Measurements from ENCODE around the gene TMIGD2.
A peak's percentile ranks its signal among the peaks of the same experiment; 100 is the strongest.
"Not testable (repeated sequence)": the region's sequence is repeated elsewhere in the genome, so short reads cannot be mapped to it uniquely, and the experiment has no call there.

The TMIGD2 gene, protein sequence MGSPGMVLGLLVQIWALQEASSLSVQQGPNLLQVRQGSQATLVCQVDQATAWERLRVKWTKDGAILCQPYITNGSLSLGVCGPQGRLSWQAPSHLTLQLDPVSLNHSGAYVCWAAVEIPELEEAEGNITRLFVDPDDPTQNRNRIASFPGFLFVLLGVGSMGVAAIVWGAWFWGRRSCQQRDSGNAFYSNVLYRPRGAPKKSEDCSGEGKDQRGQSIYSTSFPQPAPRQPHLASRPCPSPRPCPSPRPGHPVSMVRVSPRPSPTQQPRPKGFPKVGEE

DNA sequence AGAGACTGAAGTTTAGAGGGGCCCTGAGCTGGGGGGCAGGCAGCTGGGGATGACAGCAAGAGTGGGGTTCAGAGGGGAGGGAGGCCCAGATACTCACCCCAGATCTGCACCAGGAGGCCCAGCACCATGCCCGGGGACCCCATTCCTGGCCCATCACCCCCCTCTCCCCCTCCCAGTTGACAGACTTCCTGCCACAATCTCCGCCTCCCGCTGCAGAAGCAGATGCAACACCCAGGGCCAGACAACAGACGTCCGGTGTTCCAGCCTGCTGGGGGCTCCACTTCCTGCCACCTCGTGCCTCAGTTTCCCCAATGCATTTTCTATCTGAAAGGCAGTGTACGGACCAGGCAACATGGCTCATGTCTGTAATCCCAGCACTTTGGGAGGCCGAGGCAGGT is at the start of gene TMIGD2:
TSS of gene TMIGD2 (minus strand) at position 147 of the 398 bp plus-strand sequence. CDS start at position 143, 4 bp downstream.
- DNase-seq, result no peak

DNA sequence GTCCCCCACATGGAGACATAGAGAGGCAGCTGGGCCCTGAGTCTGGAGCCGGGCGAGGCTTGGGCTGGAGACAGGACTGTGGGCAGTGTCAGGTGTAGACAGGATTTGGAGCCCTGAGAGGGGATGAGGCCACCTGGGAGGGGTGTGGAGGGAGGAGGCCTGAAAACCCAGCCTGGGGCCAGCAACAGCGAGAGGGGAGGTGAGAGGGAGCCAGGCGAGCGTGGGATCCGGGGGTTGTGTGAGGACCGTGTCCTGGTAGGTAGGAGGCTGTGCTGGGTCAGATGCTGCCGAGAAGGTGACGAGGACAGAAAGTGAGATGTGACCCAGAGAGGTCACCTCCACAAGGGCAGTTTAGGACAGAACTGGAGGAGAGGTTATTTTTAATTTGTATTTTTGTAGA is 48.5 kb upstream of the TMIGD2 start:
- DNase-seq, result no peak

DNA sequence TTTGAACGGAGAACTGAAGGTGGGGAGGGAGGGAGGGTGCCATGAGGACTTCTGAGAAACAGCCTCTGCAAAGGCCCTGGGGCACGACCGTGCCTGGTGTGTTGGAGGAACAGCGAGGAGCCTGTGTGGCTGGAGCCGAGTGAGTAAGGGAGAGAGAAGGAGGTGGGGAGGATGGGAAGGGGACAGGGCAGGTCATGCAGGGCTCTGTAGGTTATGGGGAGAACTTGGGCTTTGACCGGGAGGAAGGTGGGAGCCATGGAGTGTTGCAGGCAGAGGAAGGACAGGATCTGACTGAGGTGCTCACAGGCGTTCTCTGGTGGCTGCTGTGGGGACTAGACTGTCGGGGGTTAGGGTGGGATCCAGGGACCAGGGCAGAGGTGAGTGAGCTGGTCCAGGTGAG is 47.9 kb upstream of the TMIGD2 start:
- no peak for DNase-seq

- not testable (repeated sequence) for DNase-seq
Observed at GRCh38 chr19:4349225-4349624, 47.0 kb upstream of the TMIGD2 start.

GRCh38 chr19:4347521-4347920 is 45.3 kb upstream of the TMIGD2 start:
- no peak for DNase-seq

- no peak for DNase-seq
Observed at GRCh38 chr19:4346020-4346383, 43.8 kb upstream of the TMIGD2 start.

- DNase-seq, result no peak
Observed at GRCh38 chr19:4345342-4346019, 43.3 kb upstream of the TMIGD2 start.

DNA sequence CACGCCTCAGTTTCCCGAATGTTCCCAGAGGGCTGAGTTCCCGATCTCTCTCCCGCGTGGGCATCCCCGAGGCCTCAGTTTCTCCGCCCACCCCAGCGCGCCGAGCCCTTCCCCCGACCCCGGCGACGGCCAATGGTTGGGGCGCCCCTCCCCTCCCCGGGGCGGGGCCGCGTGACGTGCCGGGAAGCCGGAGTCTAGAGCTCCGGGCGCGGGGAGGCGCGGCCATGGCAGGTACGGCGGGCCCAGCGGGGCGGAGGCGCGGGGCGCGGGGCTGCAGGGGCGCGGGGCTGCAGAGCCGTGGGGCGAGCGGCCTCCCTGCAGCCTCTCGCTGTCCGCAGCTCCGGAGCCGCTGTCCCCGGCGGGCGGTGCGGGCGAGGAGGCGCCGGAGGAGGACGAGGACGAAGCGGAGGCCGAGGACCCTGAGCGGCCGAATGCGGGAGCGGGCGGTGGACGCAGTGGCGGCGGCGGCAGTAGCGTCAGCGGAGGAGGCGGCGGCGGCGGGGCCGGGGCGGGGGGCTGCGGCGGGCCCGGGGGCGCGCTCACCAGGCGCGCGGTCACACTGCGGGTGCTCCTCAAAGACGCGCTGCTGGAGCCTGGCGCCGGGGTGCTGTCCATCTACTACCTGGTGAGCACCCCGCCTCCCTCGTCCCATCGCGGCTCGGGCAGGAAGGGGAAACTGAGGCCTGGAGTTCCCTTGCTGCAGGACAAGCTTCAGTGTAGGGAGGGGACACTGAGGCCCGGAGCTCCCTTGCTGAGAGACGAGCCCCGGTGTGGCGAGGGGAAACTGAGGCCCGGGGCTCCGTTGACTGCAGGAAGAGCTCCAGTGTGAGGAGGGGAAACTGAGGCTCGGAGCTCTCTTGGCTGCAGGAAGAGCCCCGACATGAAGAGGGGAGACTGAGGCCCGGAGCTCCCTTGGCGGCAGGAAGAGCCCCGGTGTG is 41.5 kb upstream of the TMIGD2 start, which contains the start of gene MPND:
TSS of gene MPND (plus strand) at position 193 of the 938 bp plus-strand sequence. CDS start at position 225, 32 bp downstream.
- DNase-seq, result peak; percentile 73

- DNase-seq, result peak; percentile 99
Observed at GRCh38 chr19:4342615-4343369, 40.6 kb upstream of the TMIGD2 start.

GRCh38 chr19:4342314-4342614 is 40.1 kb upstream of the TMIGD2 start:
- no peak for DNase-seq

DNA sequence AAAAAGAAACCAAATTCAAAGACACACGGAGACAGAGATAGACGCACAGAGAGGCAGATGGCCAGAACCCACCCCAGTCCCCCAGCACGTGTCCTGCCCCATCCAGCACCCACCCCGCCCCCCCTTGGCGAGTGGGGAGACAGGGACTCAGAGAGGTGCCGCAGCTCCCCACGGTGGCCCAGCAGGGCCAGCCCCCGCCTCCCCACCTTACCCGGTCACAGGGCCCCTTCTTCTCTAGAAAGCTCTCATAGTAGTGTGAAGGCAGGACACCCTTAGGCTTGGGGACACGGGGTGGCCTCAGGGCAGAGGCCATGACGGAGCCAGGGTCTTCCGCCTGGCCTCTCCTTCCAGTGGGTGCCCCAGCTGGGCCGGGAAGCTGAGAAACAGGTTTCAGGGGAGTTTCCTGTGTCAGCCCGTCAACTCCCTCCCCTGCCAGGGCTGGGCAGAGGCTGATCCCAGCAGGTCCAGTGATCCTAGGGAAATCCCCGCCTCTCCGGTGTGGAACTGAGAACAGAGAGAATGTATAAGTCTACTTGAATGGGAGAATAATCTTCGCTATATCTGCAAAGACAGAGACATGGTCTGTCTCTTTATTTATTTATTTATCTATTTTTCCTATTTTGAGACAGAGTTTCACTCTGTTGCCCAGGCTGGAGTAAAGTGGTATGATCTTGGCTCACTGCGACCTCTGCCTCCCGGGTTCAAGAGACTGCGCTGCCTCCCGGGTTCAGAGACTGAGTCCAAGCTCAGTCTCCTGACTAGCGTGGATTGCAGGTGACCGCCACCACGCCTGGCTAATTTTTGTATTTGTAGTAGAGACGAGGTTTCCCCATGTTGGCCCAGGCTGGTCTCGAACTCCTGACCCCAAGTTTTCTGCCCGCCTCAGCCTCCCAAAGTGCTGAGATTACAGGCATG is 36.5 kb upstream of the TMIGD2 start, which contains the start of gene STAP2:
TSS of gene STAP2 (minus strand) at position 387 of the 915 bp plus-strand sequence. CDS start at position 313, 74 bp downstream.
- DNase-seq, result no peak

- no peak for DNase-seq
Observed at GRCh38 chr19:4337906-4338440, 35.8 kb upstream of the TMIGD2 start.

DNA sequence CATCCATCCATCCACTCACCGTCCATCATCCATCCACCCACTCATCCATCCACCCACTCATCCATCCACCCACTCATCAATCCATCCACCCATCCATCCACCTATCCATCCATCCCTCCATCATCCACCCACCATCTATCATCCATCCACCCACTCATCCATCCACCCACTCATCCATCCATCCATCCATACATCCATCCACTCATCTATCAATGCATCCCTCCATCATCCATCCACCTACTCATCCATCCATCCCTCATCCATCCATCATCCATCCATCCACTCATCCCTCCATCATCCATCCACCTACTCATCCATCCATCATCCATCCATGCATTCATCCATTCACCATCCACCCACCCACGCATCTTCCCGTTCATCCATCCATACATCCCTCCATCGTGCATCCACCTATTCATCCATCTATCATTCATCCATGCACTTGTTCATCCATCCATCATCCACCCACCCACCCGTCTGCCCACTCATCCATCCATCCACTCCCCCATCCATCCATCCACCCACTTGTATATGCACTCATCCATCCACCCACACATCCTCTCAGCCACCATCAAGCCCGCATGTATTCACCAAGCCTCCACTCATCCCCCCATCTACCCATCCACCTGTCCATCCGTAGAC is 32.9 kb upstream of the TMIGD2 start:
- DNase-seq, result no peak

GRCh38 chr19:4329858-4330257 is 27.7 kb upstream of the TMIGD2 start:
- no peak for DNase-seq

DNA sequence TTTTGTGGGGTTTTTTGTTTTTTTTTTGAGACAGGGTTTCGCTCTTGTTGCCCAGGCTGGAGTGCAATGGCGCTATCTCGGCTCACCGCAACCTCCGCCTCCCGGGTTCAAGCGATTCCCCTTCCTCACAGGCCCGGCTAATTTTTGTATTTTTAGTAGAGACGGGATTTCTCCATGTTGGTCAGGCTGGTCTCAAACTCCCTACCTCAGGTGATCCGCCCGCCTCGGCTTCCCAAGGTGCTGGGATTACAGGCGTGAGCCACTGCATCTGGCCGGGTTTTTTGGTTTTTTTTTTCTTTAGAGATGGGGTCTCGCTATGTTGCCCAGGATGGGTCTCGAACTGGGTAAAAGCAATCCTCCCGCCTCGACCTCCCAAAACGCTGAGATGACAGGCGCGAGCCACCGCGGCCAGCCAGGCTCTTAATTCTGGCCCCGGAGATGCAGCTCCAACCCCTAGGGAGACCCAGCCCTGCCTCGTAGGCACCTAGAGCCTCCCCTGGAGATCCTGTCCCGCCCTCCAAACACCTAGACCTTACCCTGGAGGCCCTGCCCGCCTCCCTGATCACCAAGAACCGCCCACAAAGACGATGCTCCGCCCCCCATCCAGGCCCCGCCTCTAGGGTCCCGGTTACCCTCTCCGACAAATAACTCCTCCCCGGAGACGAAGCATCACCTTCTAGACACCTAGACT is 26.9 kb upstream of the TMIGD2 start:
- DNase-seq, result not testable (repeated sequence)

DNA sequence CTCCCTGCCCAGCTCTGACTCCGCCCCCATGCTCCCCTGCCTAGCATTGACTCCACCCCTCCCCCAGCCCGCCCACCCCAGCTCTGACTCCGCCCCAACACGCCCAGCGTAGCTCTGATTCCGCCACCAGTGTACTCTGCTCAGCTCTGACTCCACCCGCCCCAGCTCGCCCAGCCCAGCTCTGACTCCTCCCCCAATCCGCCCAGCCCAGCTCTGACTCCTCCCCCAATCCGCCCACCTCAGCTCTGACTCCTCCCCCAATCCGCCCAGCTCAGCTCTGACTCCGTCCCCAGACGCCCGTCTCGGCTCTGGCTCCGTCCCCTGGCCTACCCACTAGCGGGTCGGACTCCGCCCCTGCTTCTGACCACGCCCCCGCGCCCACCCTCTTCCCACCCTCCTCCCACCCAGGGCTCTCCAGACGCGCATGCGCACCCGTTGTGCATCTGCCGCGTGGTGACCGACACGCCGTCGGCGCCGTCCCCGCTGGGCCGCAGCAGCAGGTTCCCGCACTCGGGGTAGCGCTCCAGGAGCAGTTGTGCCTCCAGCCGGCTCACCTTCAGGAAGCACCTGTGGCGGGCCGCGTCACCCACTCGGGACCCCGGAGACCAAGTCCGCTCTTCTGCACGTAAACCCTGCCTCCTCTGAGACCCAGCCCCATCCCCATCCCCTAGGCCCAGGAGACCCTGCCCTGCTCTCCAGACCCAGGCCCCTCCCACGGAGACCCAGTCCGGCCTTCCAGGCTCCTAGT is 26.2 kb upstream of the TMIGD2 start:
- DNase-seq, result peak; percentile 93

GRCh38 chr19:4327877-4328242 is 25.7 kb upstream of the TMIGD2 start:
- DNase-seq, result no peak

GRCh38 chr19:4327252-4327876 is 25.2 kb upstream of the TMIGD2 start:
- no peak for DNase-seq

DNA sequence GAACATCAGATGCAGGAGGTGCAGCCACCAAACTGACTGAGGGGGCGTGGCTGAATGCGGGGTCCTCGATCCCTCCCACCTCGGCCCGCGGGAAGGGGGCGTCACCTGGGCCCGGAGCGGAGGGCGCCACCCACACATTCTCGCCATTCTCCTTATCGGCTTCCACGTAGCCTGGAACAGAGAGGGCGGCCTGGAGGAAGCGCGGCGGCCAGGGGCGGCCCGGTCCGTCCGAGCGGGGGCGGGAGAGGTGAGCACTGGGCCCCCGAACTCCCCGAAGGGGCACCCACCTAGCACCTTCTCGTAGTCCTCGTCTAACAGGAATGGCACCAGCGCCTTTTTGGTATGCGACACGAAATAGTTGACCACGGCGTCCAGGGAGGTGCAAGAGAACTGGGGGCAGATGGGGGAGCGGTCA is 24.7 kb upstream of the TMIGD2 start:
- no peak for DNase-seq
